Lung (tissue), 12 donors: Measurements from ENCODE around the gene ZNF729. TPM values are rescaled to one million over a fixed set of nuclear protein-coding genes. Genes with fewer than 3 reads are reported as not detected.

Experiments used
- ATAC-seq: fragments of 200-7000 bp; cut with Tn5 transposase; one replicate; pipeline ENCODE4 v1.9.1; 2020; ENCODE audit warnings: moderate number of reproducible peaks; ENCODE audit not compliant: insufficient read depth, low FRiP score
- DNase-seq, 3 donors: peaks; one replicate each; pipeline ENCODE4 v3.0.0-alpha.2; 2013 to 2017
- H3K27ac ChIP-seq, 2 donors: one replicate each; pipeline ENCODE4 v1.5.1; 2013; ENCODE audit warnings: mild to moderate bottlenecking in 2 of 2, moderate library complexity in 2 of 2, control low read depth in 1 of 2, inconsistent platforms in 1 of 2, low read depth in 1 of 2, low read length in 1 of 2
- H3K27me3 ChIP-seq, 3 donors: one replicate each; pipeline ENCODE4 v1.5.1; 2013; ENCODE audit warnings: low read length in 2 of 3; ENCODE audit not compliant: control insufficient read depth in 3 of 3, insufficient read depth in 3 of 3
- H3K36me3 ChIP-seq, 4 donors: one replicate each; pipeline ENCODE4 v1.5.1; 2013; ENCODE audit warnings: low read length in 4 of 4, mild to moderate bottlenecking in 1 of 4, moderate library complexity in 1 of 4; ENCODE audit not compliant: control insufficient read depth in 4 of 4, insufficient read depth in 4 of 4
- H3K4me1 ChIP-seq, 5 donors: one replicate each; pipeline ENCODE4 v1.5.1; 2013; ENCODE audit warnings: low read length in 5 of 5, mild to moderate bottlenecking in 2 of 5, moderate library complexity in 1 of 5; ENCODE audit not compliant: control insufficient read depth in 5 of 5, insufficient read depth in 5 of 5
- H3K4me3 ChIP-seq: one replicate; pipeline ENCODE4 v1.5.1; 2013; ENCODE audit warnings: mild to moderate bottlenecking, control low read depth, moderate library complexity
- H3K9ac ChIP-seq, 2 donors: one replicate each; pipeline ENCODE4 v1.5.1; 2013; ENCODE audit warnings: low read length in 2 of 2, control low read depth in 1 of 2; ENCODE audit not compliant: insufficient read depth in 1 of 2
- H3K9me3 ChIP-seq, 4 donors: one replicate each; pipeline ENCODE4 v1.5.1; 2013; ENCODE audit warnings: low read length in 3 of 4, mild to moderate bottlenecking in 1 of 4, moderate library complexity in 1 of 4; ENCODE audit not compliant: control insufficient read depth in 4 of 4, insufficient read depth in 3 of 4
- CTCF ChIP-seq: IDR thresholded peaks from 2 replicates; pipeline ENCODE4 v1.5.1; 2012; ENCODE audit warnings: mild to moderate bottlenecking; ENCODE audit errors: control extremely low read depth, extremely low read depth
- WGBS, 2 donors: extraction: QIAGEN DNeasy Blood & Tissue Kit; methylation state at CpG; one replicate each; pipeline ENCODE4 v1.1.7; 2013; 5-methylcytosine and 5-hydroxymethylcytosine counted together
- polyA plus RNA-seq, 2 donors: library from polyadenylated mRNA; stranded (reverse); fragments of 200-250 nt; gene quantifications; one replicate each; pipeline ENCODE4 v1.2.1, GENCODE V29; 2013
- total RNA-seq, 2 donors: library from RNA; depleted of rRNA in 1 of 2; stranded (reverse); fragments of >200 nt in 1 of 2; gene quantifications; one replicate each; pipeline ENCODE4 v1.2.1, GENCODE V29; 2014 to 2021
- donor health status: control.
- donor health status: control.
- donor health status: Bipolar disorder and iron deficiency.
- donor health status: healthy.
- donor health status: DM: yes; HTN: yes; CAD: no.

ZNF729 gene
- total and polyA plus RNA-seq, 4 donors = not detected

- ATAC-seq (no peak), DNase-seq (no peak)
- H3K4me3 ChIP-seq = no peak overlapping the region
- TF ChIP-seq CTCF = no peak
- H3K27ac ChIP-seq = no peak overlapping the region
- no peak overlapping the region for H3K9ac ChIP-seq
- WGBS, 2 donors = 81 to 89% methylated on average over 4 of the region's 4 CpGs
- H3K9me3 ChIP-seq = peaks cover 0 to 47% (median 12%) of the 10 kb centered on the region in 4 donors
- H3K27me3 ChIP-seq = no peaks in the 10 kb centered on the region
- no peaks in the 10 kb centered on the region for H3K36me3 ChIP-seq
- H3K4me1 ChIP-seq = no peaks in the 10 kb centered on the region
Measured at GRCh38 chr19:22326219-22326618, 40.0 kb downstream of the ZNF729 start.

GRCh38 chr19:22327321-22327720 is 41.1 kb downstream of the ZNF729 start:
- Histone ChIP-seq H3K9me3 (peaks cover 0 to 55% (median 13%) of the 10 kb centered on the region in 4 donors), H3K27ac (no peak overlapping the region), H3K4me3 (no peak overlapping the region), H3K36me3 (no peaks in the 10 kb centered on the region), H3K27me3 (no peaks in the 10 kb centered on the region), H3K4me1 (no peaks in the 10 kb centered on the region), H3K9ac (no peak overlapping the region)
- DNase-seq (no peak), ATAC-seq (no peak)
- 80 to 81% methylated on average over 3 of the region's 3 CpGs for WGBS, 2 donors
- no peak for TF ChIP-seq CTCF

DNA sequence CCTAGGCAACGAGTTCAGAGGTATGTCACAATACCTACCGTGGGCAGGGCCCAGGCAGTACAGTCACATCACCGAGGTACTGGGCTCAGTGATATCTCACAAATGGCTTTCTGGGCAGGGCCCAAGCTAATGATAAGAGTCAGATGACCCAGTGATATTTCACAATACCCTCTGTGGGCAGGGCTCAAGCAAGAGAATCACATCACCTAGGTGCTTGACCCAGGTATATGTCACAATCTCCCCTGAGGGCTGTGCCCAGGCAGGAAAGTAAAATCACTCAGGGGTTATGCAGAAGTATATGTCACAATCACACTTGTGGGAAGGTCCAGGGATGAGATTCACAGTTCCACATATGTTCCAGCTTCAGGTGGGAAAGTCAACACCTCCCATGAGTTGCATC is 45.3 kb downstream of the ZNF729 start:
- H3K9ac ChIP-seq = no peak overlapping the region
- no peaks in the 10 kb centered on the region for H3K36me3 ChIP-seq
- no peaks in the 10 kb centered on the region for H3K27me3 ChIP-seq
- H3K27ac ChIP-seq = no peak overlapping the region
- DNase-seq (no peak), ATAC-seq (no peak)
- peaks cover 0 to 50% (median 7%) of the 10 kb centered on the region in 4 donors for H3K9me3 ChIP-seq
- TF ChIP-seq CTCF = no peak
- WGBS, 2 donors = 81 to 88% methylated on average over 3 of the region's 3 CpGs
- H3K4me3 ChIP-seq = no peak overlapping the region
- H3K4me1 ChIP-seq = no peaks in the 10 kb centered on the region

- H3K36me3 ChIP-seq = no peaks in the 10 kb centered on the region
- no peak for TF ChIP-seq CTCF
- ATAC-seq (no peak), DNase-seq (no peak)
- no peak overlapping the region for H3K9ac ChIP-seq
- no peak overlapping the region for H3K27ac ChIP-seq
- H3K4me3 ChIP-seq = no peak overlapping the region
- H3K4me1 ChIP-seq = no peaks in the 10 kb centered on the region
- H3K9me3 ChIP-seq = peaks cover 0 to 49% (median 6%) of the 10 kb centered on the region in 4 donors
- H3K27me3 ChIP-seq = no peaks in the 10 kb centered on the region
Measured at GRCh38 chr19:22332924-22333323, 46.7 kb downstream of the ZNF729 start.
